Middle frontal gyrus (tissue), 1 donor: ENCODE results near the gene IRGQ.
"Not testable (repeated sequence)": the region's sequence is repeated elsewhere in the genome, so short reads cannot be mapped to it uniquely, and the experiment has no call there.

ENCODE experiments used
- DNase-seq: peaks from one replicate; pipeline ENCODE4 v3.0.0-alpha.2; 2015; ENCODE audit warnings: low spot score; ENCODE audit errors: extremely low spot score

The IRGQ gene

GRCh38 chr19:43595999-43596841 is at the start of gene IRGQ, which contains the start of gene ZNF576:
Gene IRGQ, minus strand, starts transcription at chr19:43596134. Its CDS starts 796 bp downstream, at chr19:43595338.
Gene ZNF576, plus strand, starts transcription at chr19:43596595. Its CDS starts 514 bp downstream, at chr19:43597109.
- peak; percentile 100 for DNase-seq

- DNase-seq: no peak
Observed at GRCh38 chr19:43644181-43644580, 48.2 kb upstream of the IRGQ start.

- DNase-seq: no peak
Observed at GRCh38 chr19:43643326-43643725, 47.4 kb upstream of the IRGQ start.

DNA sequence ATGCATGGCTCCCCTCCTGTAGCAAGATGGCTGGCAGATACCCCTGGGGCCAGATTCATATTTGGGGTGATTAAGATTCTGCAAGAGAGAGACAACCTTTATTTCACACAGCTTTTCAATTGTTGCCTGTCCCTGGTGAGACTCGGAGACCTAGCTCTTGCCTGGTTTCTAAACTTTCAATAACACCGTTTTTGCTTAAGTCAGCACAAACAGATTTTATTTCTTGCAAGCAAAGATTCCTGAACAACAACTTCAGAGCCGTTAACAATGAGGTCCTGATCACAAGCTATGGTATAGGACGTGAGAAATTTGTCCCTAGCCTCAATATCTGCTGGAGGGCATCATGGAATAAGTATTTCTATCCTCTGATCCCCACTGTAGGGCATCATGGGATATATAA is 46.6 kb upstream of the IRGQ start:
- DNase-seq: no peak

DNA sequence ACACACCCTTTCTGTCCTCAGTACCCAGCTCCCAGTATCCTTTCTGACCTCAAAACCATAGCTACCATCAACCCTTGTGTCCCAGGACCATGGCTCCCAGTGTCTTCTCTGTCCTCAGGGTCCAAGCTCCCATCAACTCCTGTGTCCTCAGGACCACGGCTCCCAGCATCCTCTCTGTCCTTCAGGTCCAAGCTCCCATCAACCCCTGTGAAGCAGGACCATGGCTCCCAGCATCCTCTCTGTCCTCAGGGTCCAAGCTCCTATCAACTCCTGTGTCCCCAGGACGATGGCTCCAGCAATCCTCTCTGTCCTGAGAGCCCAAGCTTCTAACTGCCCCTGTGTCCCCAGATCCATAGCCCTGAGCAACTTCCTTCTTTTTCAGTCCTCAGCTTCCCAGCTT is 45.4 kb upstream of the IRGQ start:
- DNase-seq: no peak

DNA sequence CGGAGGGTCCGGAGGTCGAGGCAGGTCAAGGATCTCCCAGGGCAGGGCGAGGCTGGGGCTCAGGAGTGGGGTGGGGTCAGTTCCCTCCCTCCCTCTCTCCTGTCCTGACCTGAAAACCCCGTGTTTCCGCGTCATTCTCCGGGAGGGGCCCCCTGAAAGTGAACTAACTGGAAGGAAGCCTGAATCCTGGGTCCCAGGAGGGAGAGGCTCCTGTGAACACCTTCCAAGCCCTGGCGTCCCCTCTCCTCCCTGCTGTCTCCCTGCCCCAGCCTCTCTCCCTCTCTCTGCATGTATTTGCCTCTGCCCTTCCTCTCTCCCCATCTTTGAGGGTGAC is 44.5 kb upstream of the IRGQ start:
- no peak for DNase-seq

GRCh38 chr19:43639519-43640423 is 43.8 kb upstream of the IRGQ start, which contains the start of gene CADM4:
Gene CADM4, minus strand, starts transcription at chr19:43639850. Its CDS starts 60 bp downstream, at chr19:43639790.
- no peak for DNase-seq

DNA sequence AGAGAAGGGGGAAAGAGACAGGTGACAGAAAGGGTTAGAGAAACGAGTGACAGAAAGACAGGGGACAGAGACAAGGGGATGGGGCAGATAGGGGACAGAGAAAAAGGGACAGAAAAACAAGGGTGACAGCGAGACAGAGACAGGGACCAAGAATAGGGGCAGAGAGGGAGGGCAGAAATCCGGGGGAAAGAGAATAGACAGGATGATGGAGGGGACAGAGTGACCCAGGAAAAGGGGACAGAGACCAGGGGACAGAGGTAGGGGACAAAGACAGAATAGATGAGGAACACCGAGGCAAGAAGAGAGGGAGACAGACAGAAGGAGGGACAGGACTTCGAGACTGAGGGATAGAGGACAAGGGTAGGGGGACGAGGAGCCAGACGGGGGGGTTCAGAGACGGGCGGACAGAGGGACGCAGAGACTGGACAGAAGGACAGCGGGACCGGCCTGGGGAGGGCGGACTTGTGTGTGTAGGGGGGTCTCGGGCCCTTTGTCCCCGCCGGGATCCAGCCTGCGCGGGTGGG is 43.1 kb upstream of the IRGQ start:
- DNase-seq: no peak

DNA sequence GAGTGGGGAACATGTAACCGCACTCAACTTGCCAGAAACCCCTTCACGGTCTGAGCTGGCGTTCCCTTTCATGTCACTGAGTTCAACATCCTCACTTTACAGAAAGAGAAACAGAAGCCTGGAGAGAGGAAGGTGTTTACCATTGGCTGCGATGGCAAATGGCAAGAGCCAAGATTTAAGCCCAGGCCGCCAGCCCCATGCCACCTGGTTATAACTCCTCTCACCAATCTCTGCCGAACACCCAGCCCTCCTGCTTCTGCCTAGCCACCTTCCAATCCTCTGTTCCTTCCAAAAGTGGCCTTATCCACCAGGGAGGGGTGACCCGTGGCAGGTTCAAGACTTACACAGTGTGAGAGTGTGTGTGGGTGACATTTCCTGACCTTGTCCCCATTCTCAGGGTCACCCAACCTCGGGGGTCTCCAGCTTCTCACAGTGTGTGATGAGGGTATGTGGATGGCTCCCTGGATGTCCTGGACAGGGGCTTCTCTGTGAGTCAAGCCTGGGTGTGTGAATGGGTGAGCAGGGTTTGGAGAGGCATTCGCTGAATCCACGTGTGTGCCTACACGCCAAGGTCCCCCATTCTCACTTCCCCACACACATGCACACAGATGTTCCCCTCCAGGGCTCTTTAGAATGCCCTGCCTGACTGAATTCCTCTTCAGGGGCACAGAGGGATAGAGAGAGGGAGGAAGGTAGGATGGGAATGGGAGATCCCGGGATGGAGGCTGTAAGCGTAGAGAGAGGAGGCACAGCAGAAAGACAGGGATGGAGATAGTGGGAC is 42.5 kb upstream of the IRGQ start:
- no peak for DNase-seq

GRCh38 chr19:43636121-43636683 is 40.3 kb upstream of the IRGQ start:
- DNase-seq: no peak

GRCh38 chr19:43635561-43635940 is 39.6 kb upstream of the IRGQ start:
- not testable (repeated sequence) for DNase-seq

DNA sequence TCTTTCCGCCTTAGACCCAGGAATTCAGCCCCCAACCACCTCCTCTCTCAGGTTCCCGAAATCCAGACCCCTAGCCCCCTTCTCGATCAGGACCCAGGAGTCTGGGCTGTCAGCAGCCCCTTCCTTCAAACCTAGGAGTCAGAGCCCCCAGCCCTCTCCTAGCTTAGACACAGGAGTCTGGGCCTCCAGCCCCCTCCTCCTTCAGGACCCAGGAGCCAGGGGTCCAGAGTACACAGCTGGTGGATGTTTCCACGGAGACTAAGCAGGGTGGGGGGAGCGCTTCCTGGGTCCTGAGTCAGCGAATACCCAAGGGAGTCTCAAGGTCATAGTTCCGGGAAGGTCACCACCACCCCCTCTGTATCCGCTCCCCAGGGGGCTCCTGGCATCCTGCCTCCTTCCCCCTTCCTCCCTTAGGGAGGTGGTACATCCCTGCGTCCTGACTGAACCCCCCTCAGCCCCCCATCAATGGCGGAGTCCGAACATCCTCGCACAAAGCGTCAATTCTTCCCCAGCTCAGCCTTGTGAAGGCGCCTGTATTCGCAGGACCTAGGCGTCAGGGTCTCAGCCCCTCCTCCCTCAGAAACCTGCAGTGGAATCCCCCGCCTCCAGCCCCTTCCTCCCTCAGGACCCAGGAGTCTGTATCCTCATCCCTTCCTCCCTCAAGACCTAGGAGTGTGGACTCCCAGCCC is 39.1 kb upstream of the IRGQ start:
- DNase-seq: peak; percentile 45

GRCh38 chr19:43634506-43634871 is 38.6 kb upstream of the IRGQ start:
- DNase-seq: peak; percentile 36

GRCh38 chr19:43634068-43634467 is 38.1 kb upstream of the IRGQ start:
- DNase-seq: no peak

- no peak for DNase-seq
Observed at GRCh38 chr19:43633520-43633919, 37.6 kb upstream of the IRGQ start.

DNA sequence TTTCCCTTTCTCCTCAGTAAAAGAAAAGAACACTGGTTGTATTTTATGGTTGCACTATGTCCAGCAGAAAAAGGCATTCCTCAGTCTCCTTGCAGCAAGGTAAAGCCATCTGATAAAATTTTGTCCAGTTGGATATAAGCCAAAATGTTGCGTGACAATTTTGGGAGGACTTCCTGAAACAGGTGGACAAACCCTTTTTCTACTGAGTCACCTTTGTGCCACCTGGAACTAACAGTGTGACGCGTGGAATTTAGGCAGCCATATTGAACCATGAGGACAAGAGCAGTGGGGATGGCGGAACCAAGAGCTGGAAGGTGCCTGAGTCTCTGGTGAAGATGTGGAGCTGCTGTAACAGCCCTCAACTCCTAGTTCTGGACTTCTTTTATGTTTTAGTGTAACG is 35.6 kb upstream of the IRGQ start:
- DNase-seq: no peak

DNA sequence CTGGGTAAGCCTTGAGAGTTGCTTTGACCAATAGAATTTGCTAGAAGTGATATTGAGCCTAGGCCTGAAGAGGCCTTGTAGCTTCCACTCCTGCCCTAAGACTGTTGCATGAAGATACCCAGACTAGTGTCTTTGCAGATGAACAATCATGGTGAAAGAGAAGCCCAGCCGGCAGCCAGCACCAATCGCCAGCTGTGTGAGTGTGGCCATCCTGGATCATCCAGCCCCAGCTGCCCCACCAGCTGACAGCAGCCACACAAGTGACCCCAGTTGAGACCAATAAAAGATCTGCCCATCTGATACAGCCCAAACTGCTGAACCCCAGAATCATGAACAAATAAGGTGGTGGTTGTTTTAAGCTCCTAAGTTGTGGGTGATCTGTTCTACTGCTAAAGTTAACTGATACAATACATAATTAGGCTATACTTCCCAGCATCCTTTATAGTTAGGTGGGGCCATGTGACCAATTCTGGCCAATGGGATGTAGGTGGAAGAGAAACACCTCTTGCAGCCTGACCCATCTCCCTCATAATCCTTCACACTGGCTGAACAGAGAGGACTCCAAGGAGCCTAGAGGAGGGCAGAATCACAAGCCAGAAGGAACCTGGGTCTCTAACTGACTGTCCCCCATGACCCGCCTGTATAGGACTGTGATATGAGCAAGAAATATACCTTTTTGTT is 32.9 kb upstream of the IRGQ start:
- no peak for DNase-seq

GRCh38 chr19:43626838-43627237 is 30.9 kb upstream of the IRGQ start:
- no peak for DNase-seq

DNA sequence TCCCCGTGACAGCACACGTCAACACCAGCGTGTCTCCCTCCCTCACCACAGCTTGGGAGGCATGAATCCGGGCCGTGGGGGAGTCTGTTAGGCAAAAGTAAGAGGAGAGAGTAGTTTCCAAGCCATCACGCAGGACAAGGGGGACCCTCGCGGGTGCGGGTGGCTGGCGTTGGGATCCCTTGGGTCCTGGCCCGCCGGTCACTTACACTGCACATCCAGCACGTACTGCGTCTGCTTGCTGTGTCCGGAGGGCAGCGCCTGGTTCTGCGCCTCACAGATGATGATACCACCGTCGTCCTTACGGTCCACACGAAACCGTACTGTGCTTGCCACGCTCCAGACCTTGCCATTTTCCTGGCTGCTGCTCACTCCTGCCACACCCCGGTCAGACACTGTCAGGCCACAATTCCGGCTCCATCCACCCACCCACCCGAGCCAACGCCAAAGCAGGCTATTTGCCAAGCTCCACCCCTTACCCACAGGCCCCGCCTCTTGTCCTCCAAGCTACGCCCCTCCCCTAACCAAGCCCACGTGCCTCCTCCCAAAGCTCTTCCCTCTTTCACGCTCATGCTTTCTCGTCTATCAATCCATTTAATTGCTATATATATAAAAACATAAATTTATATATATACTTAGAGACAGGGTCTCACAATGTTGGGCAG is 30.1 kb upstream of the IRGQ start:
- DNase-seq: no peak
